ENCODE measurements around the gene APOL1. TPM values are rescaled to one million over a fixed set of nuclear protein-coding genes. Genes with fewer than 3 reads are reported as not detected.
"Not testable (repeated sequence)": the region's sequence is repeated elsewhere in the genome, so short reads cannot be mapped to it uniquely, and the experiment has no call there.

The APOL1 gene
- total RNA-seq, 1 donor from 2014 or later = 92.8 TPM

- intact Hi-C loops (cut with DNase I) = no loop called here
- ATAC-seq (peak; percentile 31), DNase-seq (no peak)
- H3K4me1 ChIP-seq = no peaks in the 10 kb centered on the region
- H3K27me3 ChIP-seq = no peaks in the 10 kb centered on the region
- no peaks in the 10 kb centered on the region for H3K9me3 ChIP-seq
- H3K27ac ChIP-seq = no peak overlapping the region
- no peaks in the 10 kb centered on the region for H3K36me3 ChIP-seq
- no peak overlapping the region for H3K4me3 ChIP-seq
- TF ChIP-seq CTCF (IDR thresholded peaks at IDR 0.05) = no peak
Measured at GRCh38 chr22:36244522-36245391, 8.2 kb upstream of the APOL1 start.

DNA sequence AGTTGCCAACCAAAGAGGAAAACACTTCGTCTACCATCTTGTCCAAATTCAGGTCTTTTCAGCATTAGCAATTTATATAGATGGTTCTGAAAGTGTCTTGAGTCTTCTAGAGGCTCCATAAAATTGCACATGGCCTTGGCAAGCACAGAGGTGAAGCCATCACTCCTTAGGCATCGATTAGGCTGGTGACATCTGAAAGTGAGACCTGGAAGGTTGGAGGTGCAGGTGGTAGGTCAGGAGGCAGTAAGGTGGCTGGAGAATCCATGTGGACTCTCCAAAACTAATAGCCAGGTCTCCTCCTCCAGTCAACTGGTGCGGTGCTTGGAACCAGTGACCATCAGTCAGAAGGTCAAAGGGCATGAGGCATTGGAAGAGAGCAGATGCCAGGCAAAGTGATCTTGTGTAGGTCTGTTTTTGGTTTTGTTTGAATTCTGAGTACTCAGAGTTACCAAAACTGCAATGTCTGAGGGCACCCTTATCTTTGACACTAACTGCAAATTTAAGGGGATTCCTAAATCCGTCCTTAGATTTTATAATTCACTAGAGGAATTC, 7.1 kb upstream of the APOL1 start:
- no peak for TF ChIP-seq CTCF (IDR thresholded peaks at IDR 0.05)
- ATAC-seq (no peak), DNase-seq (no peak)
- intact Hi-C loops (cut with DNase I) = no loop called here
- H3K4me1 ChIP-seq = no peaks in the 10 kb centered on the region
- no peak overlapping the region for H3K4me3 ChIP-seq
- no peaks in the 10 kb centered on the region for H3K27me3 ChIP-seq
- H3K36me3 ChIP-seq = no peaks in the 10 kb centered on the region
- no peak overlapping the region for H3K27ac ChIP-seq
- no peaks in the 10 kb centered on the region for H3K9me3 ChIP-seq

GRCh38 chr22:36246718-36247117, 6.2 kb upstream of the APOL1 start:
- Histone ChIP-seq H3K4me3 (no peak overlapping the region), H3K9me3 (no peaks in the 10 kb centered on the region), H3K36me3 (no peaks in the 10 kb centered on the region), H3K27me3 (no peaks in the 10 kb centered on the region), H3K4me1 (no peaks in the 10 kb centered on the region), H3K27ac (no peak overlapping the region)
- no peak for TF ChIP-seq CTCF (IDR thresholded peaks at IDR 0.05)
- no peak for ATAC-seq
- no peak for DNase-seq
- intact Hi-C loops (cut with DNase I) = no loop called here

DNA sequence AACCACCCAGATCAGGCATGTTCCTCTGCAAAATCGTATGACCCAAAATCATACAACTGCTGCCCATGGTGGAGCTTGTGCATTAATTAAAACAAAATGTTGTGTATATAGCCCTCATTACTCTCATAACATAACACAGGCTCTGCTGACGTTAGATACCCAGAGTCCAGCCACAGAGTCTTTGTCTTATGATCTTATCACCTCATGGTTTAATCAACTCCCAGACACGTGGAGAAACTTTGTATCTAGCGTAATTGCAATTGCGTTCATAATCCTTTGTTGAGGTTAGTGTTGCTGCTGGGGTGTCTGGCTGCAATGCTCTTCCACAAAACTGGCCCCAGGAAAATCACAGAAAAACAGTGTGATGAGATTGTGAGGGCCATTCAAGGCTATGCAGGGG, 5.0 kb upstream of the APOL1 start:
- DNase-seq (no peak), ATAC-seq (no peak)
- Histone ChIP-seq H3K9me3 (no peaks in the 10 kb centered on the region), H3K36me3 (no peaks in the 10 kb centered on the region), H3K4me1 (peaks cover 5% of the 10 kb centered on the region), H3K27ac (no peak overlapping the region), H3K4me3 (no peak overlapping the region), H3K27me3 (no peaks in the 10 kb centered on the region)
- no peak for TF ChIP-seq CTCF (IDR thresholded peaks at IDR 0.05)
- intact Hi-C loops (cut with DNase I) = no loop called here

DNA sequence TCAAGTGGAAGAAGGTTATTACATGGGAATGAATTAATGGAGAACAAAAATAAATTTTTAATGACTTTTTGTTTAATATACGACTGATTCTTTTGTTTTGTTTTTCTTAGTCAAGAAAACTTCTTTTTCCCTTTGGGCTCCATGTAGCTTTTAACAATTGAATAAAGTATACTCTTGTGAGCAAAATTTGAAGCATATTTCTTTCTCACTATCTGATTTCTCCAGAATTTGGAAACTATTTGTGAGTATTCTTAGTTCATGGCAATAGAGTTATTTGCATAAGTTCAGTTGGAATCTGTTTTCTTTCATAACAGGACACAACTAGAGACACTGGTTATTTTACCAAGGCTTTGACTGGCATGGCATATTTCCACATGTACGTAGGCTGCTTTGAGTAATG, 3.8 kb upstream of the APOL1 start:
- H3K9me3 ChIP-seq = no peaks in the 10 kb centered on the region
- TF ChIP-seq CTCF (IDR thresholded peaks at IDR 0.05) = no peak
- ATAC-seq (no peak), DNase-seq (no peak)
- no peak overlapping the region for H3K4me3 ChIP-seq
- H3K4me1 ChIP-seq = peaks cover 14% of the 10 kb centered on the region
- H3K27ac ChIP-seq = no peak overlapping the region
- H3K36me3 ChIP-seq = no peaks in the 10 kb centered on the region
- intact Hi-C loops (cut with DNase I) = no loop called here
- no peaks in the 10 kb centered on the region for H3K27me3 ChIP-seq

- intact Hi-C loops (cut with DNase I); H3K36me3 ChIP-seq; DNase-seq; ATAC-seq; H3K4me3 ChIP-seq; H3K27ac ChIP-seq; H3K9me3 ChIP-seq; H3K27me3 ChIP-seq: not testable (repeated sequence)
- H3K4me1 ChIP-seq = peaks cover 26% of the 10 kb centered on the region
Measured at GRCh38 chr22:36250292-36250960, 2.5 kb upstream of the APOL1 start.

DNA sequence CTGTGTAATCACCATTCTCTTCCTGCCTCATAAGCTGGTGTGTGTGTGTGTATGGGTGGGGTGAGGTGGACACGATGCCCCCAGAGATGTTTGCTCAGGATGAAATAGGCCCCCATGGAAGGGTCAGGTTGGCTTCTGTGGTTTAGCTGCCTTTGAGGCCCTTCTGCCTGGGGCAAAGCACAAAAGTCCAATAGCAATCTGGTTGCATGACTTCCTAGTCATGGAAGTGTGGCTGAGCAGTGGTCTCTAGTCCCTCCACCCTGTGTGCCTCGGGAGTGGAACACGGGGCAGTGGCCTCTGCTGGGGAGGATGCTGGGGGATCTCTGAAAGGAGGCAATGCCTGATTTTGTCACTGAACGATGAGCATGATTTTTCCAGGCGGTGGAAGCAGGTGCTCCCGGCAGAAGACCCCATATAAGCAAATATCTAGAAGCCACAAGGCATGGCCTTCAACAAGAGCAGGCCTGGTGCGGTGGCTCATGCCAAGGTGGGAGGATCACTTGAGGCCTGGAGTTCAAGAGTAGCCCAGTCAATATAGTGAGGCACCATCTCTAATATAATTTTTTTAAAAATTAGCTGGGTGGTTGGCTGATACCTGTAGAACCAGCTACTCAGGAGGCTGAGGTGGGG, 839 bp upstream of the APOL1 start:
- peaks cover 26% of the 10 kb centered on the region for H3K4me1 ChIP-seq
- H3K36me3 ChIP-seq; H3K9me3 ChIP-seq; DNase-seq; intact Hi-C loops (cut with DNase I); H3K4me3 ChIP-seq; H3K27me3 ChIP-seq; ATAC-seq: not testable (repeated sequence)
- H3K27ac ChIP-seq = peak overlapping the region; percentile 83

Data from upper lobe of right lung (tissue), 1 donor.